SK-N-SH (cell line): ENCODE measurements around the gene FAM107B.

Experiments used
- NFIC ChIP-seq: IDR thresholded peaks from 2 replicates; pipeline ENCODE4 v1.4.0; 2012; ENCODE audit warnings: borderline replicate concordance
- RAD21 ChIP-seq: IDR thresholded peaks from 2 replicates; pipeline ENCODE4 v1.6.1; 2012; ENCODE audit warnings: mild to moderate bottlenecking, low read length
- TAF1 ChIP-seq: IDR thresholded peaks from 2 replicates; pipeline ENCODE4 v1.6.1; 2012; ENCODE audit warnings: low read depth, mild to moderate bottlenecking, low read length, moderate library complexity, borderline replicate concordance
- TF ChIP-seq, protein P1 (sequence below): IDR thresholded peaks from 2 replicates; pipeline ENCODE4 v1.4.0; 2012; ENCODE audit warnings: low read depth, borderline replicate concordance
- TF ChIP-seq, protein P2 (sequence below): fragments of 200-600 bp; sonication (generic); IDR thresholded peaks from 2 replicates; pipeline ENCODE4 v1.6.1; 2017; ENCODE audit warnings: antibody characterized with exemption, mild to moderate bottlenecking, moderate library complexity

DNA sequence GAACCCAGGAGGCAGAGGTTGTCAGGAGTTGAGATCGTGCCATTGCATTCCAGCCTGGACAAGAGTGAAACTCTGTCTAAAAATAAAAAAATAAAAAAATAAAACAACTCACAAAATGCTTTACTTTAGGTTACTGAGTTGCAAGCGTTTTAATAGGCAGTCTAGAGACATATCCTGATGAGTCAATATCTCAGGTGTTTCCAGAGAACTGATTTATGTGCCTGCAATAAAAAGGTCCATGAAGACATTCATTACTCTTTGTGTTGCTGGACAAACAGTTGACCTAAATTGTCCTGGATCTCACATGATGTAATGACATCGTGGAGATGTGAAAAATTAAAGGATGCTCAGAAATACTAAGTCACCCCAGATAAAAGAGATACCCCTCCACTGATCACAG is 31.6 kb upstream of the FAM107B start:
- TF ChIP-seq RAD21, result no peak
- TF ChIP-seq, protein P1, sequence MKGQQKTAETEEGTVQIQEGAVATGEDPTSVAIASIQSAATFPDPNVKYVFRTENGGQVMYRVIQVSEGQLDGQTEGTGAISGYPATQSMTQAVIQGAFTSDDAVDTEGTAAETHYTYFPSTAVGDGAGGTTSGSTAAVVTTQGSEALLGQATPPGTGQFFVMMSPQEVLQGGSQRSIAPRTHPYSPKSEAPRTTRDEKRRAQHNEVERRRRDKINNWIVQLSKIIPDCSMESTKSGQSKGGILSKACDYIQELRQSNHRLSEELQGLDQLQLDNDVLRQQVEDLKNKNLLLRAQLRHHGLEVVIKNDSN, result no peak
- no peak for TF ChIP-seq TAF1
- TF ChIP-seq NFIC, result no peak
- TF ChIP-seq, protein P2, sequence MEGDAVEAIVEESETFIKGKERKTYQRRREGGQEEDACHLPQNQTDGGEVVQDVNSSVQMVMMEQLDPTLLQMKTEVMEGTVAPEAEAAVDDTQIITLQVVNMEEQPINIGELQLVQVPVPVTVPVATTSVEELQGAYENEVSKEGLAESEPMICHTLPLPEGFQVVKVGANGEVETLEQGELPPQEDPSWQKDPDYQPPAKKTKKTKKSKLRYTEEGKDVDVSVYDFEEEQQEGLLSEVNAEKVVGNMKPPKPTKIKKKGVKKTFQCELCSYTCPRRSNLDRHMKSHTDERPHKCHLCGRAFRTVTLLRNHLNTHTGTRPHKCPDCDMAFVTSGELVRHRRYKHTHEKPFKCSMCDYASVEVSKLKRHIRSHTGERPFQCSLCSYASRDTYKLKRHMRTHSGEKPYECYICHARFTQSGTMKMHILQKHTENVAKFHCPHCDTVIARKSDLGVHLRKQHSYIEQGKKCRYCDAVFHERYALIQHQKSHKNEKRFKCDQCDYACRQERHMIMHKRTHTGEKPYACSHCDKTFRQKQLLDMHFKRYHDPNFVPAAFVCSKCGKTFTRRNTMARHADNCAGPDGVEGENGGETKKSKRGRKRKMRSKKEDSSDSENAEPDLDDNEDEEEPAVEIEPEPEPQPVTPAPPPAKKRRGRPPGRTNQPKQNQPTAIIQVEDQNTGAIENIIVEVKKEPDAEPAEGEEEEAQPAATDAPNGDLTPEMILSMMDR, result no peak
